A549 treated with AZD2906 at 1 μM for 4 hours (cell line): ENCODE measurements around the gene OTOG. TPM values are rescaled to one million over a fixed set of nuclear protein-coding genes. Genes with fewer than 3 reads are reported as not detected.

ENCODE experiments used
- total RNA-seq: library from RNA; stranded (reverse); fragments of 200-300 nt; extraction: Qiagen RNA extraction; gene quantifications from 5 replicates; pipeline ENCODE4 v1.2.3, GENCODE V29; 2022

OTOG gene, protein sequence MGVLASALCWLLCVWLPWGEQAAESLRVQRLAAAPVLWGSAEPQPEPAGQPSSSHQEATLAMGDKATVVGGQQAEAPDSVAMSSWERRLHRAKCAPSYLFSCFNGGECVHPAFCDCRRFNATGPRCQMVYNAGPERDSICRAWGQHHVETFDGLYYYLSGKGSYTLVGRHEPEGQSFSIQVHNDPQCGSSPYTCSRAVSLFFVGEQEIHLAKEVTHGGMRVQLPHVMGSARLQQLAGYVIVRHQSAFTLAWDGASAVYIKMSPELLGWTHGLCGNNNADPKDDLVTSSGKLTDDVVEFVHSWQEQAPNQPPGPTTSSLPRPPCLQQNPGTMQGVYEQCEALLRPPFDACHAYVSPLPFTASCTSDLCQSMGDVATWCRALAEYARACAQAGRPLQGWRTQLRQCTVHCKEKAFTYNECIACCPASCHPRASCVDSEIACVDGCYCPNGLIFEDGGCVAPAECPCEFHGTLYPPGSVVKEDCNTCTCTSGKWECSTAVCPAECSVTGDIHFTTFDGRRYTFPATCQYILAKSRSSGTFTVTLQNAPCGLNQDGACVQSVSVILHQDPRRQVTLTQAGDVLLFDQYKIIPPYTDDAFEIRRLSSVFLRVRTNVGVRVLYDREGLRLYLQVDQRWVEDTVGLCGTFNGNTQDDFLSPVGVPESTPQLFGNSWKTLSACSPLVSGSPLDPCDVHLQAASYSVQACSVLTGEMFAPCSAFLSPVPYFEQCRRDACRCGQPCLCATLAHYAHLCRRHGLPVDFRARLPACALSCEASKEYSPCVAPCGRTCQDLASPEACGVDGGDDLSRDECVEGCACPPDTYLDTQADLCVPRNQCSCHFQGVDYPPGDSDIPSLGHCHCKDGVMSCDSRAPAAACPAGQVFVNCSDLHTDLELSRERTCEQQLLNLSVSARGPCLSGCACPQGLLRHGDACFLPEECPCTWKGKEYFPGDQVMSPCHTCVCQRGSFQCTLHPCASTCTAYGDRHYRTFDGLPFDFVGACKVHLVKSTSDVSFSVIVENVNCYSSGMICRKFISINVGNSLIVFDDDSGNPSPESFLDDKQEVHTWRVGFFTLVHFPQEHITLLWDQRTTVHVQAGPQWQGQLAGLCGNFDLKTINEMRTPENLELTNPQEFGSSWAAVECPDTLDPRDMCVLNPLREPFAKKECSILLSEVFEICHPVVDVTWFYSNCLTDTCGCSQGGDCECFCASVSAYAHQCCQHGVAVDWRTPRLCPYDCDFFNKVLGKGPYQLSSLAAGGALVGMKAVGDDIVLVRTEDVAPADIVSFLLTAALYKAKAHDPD (N-terminal part only)
- not detected in 5 replicates for total RNA-seq

DNA sequence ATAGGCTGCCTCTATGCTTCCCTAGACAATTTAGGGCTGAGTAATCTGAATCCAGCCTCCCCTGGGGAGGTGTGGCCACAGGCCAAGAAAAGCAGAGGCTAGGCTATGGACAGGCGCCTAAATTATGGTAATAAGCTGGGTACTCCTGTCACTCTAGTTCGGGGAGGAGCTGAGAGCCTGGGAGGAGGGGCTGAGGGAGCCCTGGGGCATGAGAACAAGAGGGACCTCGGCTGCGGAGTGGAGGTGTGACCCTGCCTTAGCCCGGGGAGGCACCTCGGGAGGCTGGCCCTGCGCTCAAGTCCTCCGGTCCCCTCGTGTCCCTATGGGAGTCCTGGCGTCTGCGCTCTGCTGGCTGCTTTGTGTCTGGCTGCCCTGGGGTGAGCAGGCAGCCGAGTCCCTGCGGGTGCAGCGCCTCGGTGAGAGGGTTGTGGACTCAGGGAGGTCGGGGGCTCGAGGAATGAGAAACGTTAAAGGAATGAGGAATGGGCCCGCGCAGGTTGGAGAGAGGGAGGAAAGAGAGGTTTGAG is at the start of gene OTOG:
OTOG (plus strand) TSS at position 209 of the 527 bp plus-strand sequence; CDS start at position 323, 114 bp downstream.

DNA sequence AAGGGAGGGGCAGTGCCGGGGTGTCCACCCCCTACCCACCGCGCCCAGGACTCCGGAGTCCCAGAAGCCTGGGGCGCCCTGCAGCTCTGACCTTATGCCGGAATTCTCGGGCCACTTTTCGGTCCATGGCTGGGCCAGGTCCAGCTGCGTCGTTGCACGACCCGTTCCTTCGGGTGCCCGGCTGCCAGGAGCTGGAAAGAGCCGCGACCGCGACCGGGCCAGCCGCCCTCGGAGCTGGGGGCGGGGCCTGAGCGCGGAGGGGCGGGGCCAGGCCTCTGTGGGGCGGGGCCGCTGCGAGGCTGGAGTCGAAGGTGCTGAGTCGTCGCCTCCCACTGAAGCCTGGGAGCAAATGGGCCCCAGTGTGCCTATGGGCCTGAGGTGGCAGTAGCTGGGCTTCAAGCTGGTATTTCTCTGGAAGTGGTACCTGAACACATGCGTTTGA is 2.9 kb upstream of the OTOG start, which contains the start of gene USH1C:
USH1C (minus strand) TSS at position 236 of the 442 bp plus-strand sequence; CDS start at position 127, 109 bp downstream.

Other genes starting within 250 kb of the OTOG start
- gene NCR3LG1, start 195.5 kb upstream of the OTOG start, total RNA-seq: 1.9 to 3.3 TPM (median 2.3 TPM) in 5 replicates
- gene KCNJ11, start 158.6 kb upstream of the OTOG start, total RNA-seq: 7.0 to 9.2 TPM (median 8.7 TPM) in 5 replicates
- 10.1 to 15.6 TPM (median 11.7 TPM) in 5 replicates for gene ABCC8, start 70.4 kb upstream of the OTOG start, total RNA-seq
- gene USH1C, start 2.8 kb upstream of the OTOG start, total RNA-seq: 0.74 to 1.5 TPM (median 1.0 TPM) in 5 replicates
- gene MYOD1, start 172.3 kb downstream of the OTOG start, total RNA-seq: 0.03 to 0.05 TPM (median 0.03 TPM) in 3 of 5 replicates, not detected in the others
- gene KCNC1, start 187.5 kb downstream of the OTOG start, total RNA-seq: 0.03 to 0.06 TPM (median 0.05 TPM) in 5 replicates